Adrenal gland (tissue), 5 donors: Measurements from ENCODE around the gene THAP2.

Source experiments
- POLR2A ChIP-seq, 2 donors: fragments of 450-650 bp; IDR thresholded peaks; one replicate each; pipeline ENCODE4 v1.6.1; 2017; ENCODE audit warnings: antibody characterized with exemption in 2 of 2, mild to moderate bottlenecking in 2 of 2, moderate library complexity in 1 of 2
- TF ChIP-seq, protein P1 (sequence below), 6 experiments: fragments of 450-650 bp in 4 of 6; fragments of 200-600 bp in 2 of 6; sonication (generic) in 1 of 6; IDR thresholded peaks; 1 replicate in 5 of 6; 2 replicates in 1 of 6; pipeline versions ENCODE4 v1.5.1 to v1.8.0; 2016 to 2021; ENCODE audit warnings: antibody characterized with exemption in 6 of 6, mild to moderate bottlenecking in 2 of 6, moderate library complexity in 1 of 6
- donor health status: DM: no; HTN: no; CAD: no.

- TF ChIP-seq, protein P1, sequence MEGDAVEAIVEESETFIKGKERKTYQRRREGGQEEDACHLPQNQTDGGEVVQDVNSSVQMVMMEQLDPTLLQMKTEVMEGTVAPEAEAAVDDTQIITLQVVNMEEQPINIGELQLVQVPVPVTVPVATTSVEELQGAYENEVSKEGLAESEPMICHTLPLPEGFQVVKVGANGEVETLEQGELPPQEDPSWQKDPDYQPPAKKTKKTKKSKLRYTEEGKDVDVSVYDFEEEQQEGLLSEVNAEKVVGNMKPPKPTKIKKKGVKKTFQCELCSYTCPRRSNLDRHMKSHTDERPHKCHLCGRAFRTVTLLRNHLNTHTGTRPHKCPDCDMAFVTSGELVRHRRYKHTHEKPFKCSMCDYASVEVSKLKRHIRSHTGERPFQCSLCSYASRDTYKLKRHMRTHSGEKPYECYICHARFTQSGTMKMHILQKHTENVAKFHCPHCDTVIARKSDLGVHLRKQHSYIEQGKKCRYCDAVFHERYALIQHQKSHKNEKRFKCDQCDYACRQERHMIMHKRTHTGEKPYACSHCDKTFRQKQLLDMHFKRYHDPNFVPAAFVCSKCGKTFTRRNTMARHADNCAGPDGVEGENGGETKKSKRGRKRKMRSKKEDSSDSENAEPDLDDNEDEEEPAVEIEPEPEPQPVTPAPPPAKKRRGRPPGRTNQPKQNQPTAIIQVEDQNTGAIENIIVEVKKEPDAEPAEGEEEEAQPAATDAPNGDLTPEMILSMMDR (IDR thresholded peaks at IDR 0.05) = no peak
- TF ChIP-seq POLR2A (IDR thresholded peaks at IDR 0.05) = no peak
These were observed 38.0 kb upstream of the THAP2 start for GRCh38 chr12:71626098-71626497.
